Stimulated activated CD4-positive, alpha-beta T cell treated with anti-CD3 and anti-CD28 coated beads, Interleukin-15, amount 100 ng/mL, for 1 hour (primary cell): Measurements from ENCODE around the gene DOK6.
A peak's percentile ranks its signal among the peaks of the same experiment; 100 is the strongest.

Experiments
- DNase-seq, 2 donors: peaks; one replicate each; pipeline ENCODE4 v3.0.0-alpha.2; 2020; ENCODE audit warnings: low read depth in 1 of 2, low spot score in 1 of 2

DOK6 gene

GRCh38 chr18:69432847-69433246 is 32.2 kb downstream of the DOK6 start:
- DNase-seq: no peak

- no peak for DNase-seq
Measured at GRCh38 chr18:69435000-69435399, 34.3 kb downstream of the DOK6 start.

DNA sequence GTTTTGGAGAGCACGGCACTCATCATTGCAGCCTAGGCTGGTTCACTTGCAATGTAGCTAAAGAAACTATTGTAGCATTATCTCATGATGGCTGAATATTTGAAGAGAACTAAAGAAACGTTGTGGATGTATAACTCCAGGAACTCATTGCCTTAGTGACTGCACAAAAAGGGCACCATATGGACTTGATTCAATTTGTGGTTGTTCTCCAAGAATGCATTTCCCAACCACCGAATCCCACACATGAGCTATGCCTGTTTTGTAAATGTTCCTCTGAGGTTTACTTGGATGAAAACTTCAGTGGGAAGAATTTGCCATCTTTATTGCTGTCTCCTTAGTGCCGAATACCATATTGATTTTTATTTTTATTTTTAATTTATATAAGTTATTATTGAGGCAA is 43.5 kb downstream of the DOK6 start:
- no peak for DNase-seq

DNA sequence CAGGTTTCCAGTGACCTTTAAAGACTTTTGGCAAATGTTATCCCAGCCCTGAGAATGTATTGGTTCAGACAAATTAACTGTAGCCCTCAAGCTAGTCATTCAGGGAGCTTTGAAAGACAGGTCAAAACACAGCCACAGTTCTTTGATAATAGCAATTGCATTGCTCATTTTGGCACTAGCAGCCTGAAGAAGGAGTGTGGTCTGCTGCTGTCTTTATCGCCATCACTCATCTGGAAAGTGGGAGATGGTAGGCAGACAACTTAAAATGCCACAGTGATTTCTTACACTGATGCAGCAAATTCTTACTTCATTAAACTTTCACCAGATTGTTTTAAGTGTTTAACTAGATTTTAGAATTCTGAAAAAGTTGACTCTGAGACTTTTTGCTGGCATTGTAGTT is 47.2 kb downstream of the DOK6 start:
- no peak for DNase-seq

- no peak for DNase-seq
Measured at GRCh38 chr18:69455125-69455524, 54.4 kb downstream of the DOK6 start.

- DNase-seq: peak in 1 of 2 donors; percentile 24
Measured at GRCh38 chr18:69469444-69469919, 68.8 kb downstream of the DOK6 start.

GRCh38 chr18:69480460-69480859 is 79.8 kb downstream of the DOK6 start:
- DNase-seq: no peak

GRCh38 chr18:69483574-69483973 is 82.9 kb downstream of the DOK6 start:
- no peak for DNase-seq

GRCh38 chr18:69484699-69485396 is 84.2 kb downstream of the DOK6 start:
- no peak for DNase-seq

DNA sequence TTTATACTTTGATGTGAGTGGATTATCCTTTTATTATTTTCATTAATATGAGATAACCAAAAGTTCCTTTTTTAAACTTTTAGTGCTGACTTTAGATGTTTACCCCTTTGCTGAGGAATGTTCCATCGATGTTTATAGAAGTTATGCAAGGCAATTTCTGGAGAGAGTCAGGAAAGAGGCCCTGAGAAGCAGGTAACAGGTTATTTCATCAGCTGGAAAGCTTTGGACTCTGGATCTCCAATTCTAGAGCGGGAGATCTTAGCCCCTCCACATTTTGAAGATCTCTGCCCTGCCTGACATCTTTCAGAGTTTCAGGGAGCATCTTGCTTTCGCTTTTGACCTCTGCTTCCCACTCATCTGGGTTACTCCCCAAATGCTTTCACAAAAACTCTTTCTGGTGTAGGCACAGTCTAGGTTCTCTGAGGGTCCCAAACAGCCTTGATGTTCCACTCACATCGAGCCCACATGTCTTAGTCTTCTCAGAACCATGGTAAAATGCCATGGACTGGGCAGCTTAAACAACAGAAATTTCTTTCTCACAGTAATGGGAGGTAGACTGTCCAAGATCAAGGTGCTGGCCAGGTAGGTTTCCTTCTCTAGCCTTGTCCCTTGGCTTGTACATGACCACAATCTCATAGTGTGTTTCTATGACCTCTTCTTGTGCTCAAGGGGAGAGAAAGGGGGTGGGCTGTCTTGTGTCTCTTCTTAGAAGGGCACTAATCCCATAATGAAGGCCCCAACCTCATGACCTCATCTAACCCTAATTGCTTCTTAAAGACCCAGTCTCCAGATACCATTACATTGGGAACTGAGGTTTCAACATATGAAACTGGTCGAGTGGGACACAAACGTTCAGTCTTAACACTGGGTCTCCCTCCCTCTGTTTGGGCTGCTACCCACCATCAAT is 87.1 kb downstream of the DOK6 start:
- no peak for DNase-seq

- DNase-seq: no peak
Measured at GRCh38 chr18:69490072-69490471, 89.4 kb downstream of the DOK6 start.

DNA sequence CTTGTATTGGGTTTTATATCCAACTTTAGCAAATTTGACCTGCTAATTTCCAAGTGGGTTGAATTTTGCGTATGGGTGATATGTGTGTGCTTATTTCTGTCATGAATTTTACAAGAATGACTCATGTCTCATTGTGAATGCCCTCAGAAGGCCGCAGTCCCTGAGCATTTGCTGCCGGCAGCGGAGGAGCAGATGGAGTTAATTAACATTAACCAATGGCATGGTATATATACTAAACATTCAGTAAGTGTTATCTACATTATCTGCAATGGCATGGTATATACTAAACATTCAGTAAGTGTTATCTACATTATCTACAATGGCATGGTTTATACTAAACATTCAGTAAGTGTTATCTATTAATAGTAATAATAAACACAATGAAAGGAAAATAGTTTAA is 90.1 kb downstream of the DOK6 start:
- DNase-seq: no peak

DNA sequence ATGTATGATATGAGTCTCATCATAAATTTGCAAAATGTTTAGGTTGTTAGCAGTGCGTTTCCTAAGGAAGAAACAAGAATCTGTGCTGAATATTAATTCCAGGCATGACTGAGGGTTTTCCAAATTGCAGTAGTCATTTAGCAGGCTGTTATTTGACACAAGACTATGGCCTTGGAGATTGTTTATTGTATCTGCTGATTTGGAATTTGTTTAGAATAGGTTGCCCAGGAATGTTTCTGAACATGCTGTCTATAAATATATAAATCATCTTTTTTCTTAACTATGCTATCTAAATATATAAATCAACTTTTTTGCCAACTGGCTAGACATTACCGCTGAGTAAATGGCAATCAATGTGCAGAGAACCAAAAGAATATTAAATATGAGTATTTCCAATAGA is 90.9 kb downstream of the DOK6 start:
- no peak for DNase-seq

DNA sequence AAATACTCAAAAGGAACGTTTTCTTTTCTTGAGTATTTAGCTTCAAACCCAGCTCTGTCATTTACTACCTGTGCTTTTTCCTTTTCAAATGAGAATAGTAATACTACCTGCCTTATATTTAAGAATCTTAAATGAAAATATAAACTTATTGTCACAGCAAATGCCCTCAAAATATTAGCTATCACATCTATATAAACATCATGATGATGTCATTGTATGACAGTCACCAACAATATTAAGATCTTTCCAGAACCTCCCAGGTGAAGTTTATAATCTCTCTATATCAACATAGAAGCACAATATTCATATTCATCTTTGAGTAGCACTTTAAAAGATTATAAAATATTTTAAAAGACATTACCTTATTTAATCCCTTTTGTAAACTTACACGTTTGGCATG is 92.2 kb downstream of the DOK6 start:
- DNase-seq: no peak

GRCh38 chr18:69494841-69495240 is 94.2 kb downstream of the DOK6 start:
- no peak for DNase-seq

DNA sequence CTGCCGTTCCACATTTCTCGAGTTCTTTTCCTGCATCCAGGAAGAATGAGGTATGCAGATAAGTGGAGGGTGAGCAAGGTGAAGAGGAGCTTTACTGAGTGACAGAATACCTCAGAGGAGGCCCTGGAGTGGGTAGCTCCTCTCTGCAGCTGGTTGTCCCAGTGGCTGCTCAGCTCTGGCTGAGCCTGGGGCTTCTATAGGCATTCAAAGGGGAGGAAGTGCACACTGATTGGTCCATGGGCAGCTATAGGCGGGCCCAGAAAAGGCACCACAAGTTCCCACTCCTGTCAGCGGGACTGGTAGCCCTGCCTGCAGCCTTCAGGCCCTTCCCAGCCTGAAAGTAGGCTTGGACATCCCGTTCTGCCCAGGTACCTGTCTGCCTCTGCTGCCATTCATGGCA is 94.7 kb downstream of the DOK6 start:
- DNase-seq: no peak

DNA sequence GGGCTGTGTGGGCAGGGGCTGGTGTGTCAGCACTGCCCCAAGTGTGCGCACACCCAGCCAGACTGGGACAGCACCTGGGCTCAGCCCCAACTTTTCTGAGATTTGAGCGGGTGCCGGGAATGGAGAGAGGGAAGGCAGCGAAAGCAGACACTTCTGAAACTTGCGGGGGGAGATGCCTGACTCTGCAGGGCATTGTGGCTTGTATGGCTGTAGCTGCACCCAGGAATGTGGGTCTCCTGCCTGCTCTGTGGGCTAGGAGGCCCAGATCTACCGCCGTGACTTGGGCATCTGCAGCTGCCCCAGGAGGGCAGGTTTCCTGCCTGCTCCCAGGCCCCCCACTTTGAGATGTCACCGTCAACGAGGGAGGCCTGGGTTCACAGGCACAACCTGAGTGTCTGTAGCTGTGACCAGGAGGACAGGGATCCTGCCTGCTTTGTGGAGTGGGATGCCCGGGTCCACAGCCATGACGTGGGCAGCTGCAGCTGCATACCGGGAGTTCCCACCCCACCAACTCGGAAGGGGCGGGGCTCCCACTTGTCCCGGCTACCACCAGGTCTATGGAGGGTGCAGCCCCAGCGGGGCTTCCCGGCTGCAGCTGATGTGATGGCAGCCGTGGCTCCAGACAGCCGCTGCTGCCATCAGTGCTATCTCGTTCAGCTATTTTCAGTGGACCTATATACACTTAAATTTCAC is 95.3 kb downstream of the DOK6 start:
- no peak for DNase-seq

DNA sequence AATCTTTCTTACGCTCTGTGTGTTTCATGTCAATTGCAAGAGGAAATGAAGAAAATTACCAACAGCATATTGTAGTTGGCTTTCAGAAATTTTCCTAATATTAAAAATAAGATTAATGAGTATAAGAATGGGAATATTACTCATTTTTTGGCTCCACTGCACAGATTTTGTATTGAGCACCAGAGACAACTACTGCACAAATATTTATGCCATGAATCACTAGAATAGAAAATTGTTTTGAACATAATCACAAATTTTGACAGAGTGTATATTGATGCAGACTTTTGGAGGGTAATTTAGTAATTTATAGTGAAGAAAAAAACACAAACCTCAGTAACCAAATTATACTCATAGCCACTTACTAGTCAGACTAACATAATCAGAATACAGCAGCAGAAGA is 118.3 kb downstream of the DOK6 start:
- no peak for DNase-seq

GRCh38 chr18:69523582-69523981 is 122.9 kb downstream of the DOK6 start:
- DNase-seq: no peak

GRCh38 chr18:69528435-69528834 is 127.7 kb downstream of the DOK6 start:
- DNase-seq: no peak

- DNase-seq: no peak
Measured at GRCh38 chr18:69529151-69529550, 128.5 kb downstream of the DOK6 start.

DNA sequence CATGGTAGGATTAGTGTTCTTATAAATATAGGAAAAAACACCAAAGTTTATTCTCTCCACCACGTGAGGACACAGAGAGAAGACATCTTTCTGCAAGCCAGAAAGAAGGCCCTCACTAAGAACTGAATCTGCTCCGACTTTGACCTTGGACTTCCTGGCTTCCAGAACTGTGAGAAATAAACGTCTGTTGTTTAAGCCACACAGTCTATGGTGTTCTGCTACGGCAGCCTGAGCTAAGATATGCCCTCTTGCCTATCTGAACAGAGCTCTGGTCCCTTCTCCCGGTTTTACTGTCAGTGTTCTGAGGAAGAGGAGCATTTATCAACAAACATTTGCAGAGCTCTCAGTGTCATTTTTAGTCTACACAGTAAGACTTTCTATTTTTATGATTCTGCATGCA is 131.3 kb downstream of the DOK6 start:
- DNase-seq: no peak
